GM18907 (cell line): Measurements from ENCODE around the gene UACA.

Experiments used
- ATAC-seq: cut with Tn5 transposase; IDR thresholded peaks from one replicate; pipeline ENCODE4 v1.9.1; 2021; ENCODE audit warnings: mild to moderate bottlenecking, moderate library complexity; ENCODE audit not compliant: unreplicated experiment

The UACA gene

GRCh38 chr15:70712271-70712670, 51.1 kb downstream of the UACA start:
- no peak for ATAC-seq

GRCh38 chr15:70710714-70711113, 52.6 kb downstream of the UACA start:
- no peak for ATAC-seq

GRCh38 chr15:70708839-70709238, 54.5 kb downstream of the UACA start:
- no peak for ATAC-seq

- no peak for ATAC-seq
These were observed 55.6 kb downstream of the UACA start for GRCh38 chr15:70707686-70708300.

- no peak for ATAC-seq
These were observed 58.6 kb downstream of the UACA start for GRCh38 chr15:70704731-70705130.

GRCh38 chr15:70704166-70704565, 59.2 kb downstream of the UACA start:
- no peak for ATAC-seq

- no peak for ATAC-seq
These were observed 60.1 kb downstream of the UACA start for GRCh38 chr15:70703096-70703878.

- no peak for ATAC-seq
These were observed 60.8 kb downstream of the UACA start for GRCh38 chr15:70702584-70702983.

- ATAC-seq: no peak
These were observed 61.3 kb downstream of the UACA start for GRCh38 chr15:70701891-70702568.

- no peak for ATAC-seq
These were observed 62.2 kb downstream of the UACA start for GRCh38 chr15:70701171-70701570.

GRCh38 chr15:70699890-70700289, 63.5 kb downstream of the UACA start:
- no peak for ATAC-seq

- no peak for ATAC-seq
These were observed 64.4 kb downstream of the UACA start for GRCh38 chr15:70698836-70699390.

GRCh38 chr15:70698426-70698825, 64.9 kb downstream of the UACA start:
- ATAC-seq: no peak

GRCh38 chr15:70690491-70691276, 72.7 kb downstream of the UACA start:
- ATAC-seq: no peak

GRCh38 chr15:70690021-70690420, 73.3 kb downstream of the UACA start:
- ATAC-seq: no peak

GRCh38 chr15:70687482-70687881, 75.9 kb downstream of the UACA start:
- no peak for ATAC-seq

- ATAC-seq: no peak
These were observed 82.5 kb downstream of the UACA start for GRCh38 chr15:70680817-70681216.

GRCh38 chr15:70679919-70680231, 83.5 kb downstream of the UACA start:
- ATAC-seq: no peak

GRCh38 chr15:70672081-70672480, 91.3 kb downstream of the UACA start:
- no peak for ATAC-seq

GRCh38 chr15:70670680-70671079, 92.7 kb downstream of the UACA start:
- ATAC-seq: no peak
